Cardiac fibroblast (primary cell): Measurements from ENCODE around the gene MAP7D2.

ENCODE experiments used
- DNase-seq, 2 donors: peaks; one replicate each; pipeline versions ENCODE4 v3.0.0 to v3.0.0-alpha.2; 2010; ENCODE audit warnings: low read depth in 2 of 2
- H3K4me3 ChIP-seq, 2 donors: replicated peaks in 1 of 2; 1 replicate in 1 of 2; 2 replicates in 1 of 2; pipeline ENCODE4 v1.5.1; 2011; ENCODE audit warnings: low read depth in 2 of 2, low read length in 2 of 2, mild to moderate bottlenecking in 2 of 2, moderate library complexity in 1 of 2
- CTCF ChIP-seq: IDR thresholded peaks from one replicate; pipeline ENCODE4 v1.5.1; 2011; ENCODE audit warnings: low read depth, mild to moderate bottlenecking, low read length, inconsistent platforms

MAP7D2 gene

GRCh38 chrX:20089845-20090244 lies 26.9 kb downstream of the MAP7D2 start:
- no peak overlapping the region for H3K4me3 ChIP-seq
- no peak for DNase-seq
- TF ChIP-seq CTCF: no peak

GRCh38 chrX:20080277-20080676 lies 36.4 kb downstream of the MAP7D2 start:
- no peak for TF ChIP-seq CTCF
- H3K4me3 ChIP-seq: no peak overlapping the region
- no peak for DNase-seq

- no peak overlapping the region for H3K4me3 ChIP-seq
- TF ChIP-seq CTCF: no peak
These were observed 45.1 kb downstream of the MAP7D2 start for GRCh38 chrX:20071511-20072079.

GRCh38 chrX:20067709-20068561 lies 48.8 kb downstream of the MAP7D2 start:
- DNase-seq: peak; percentile 81 to 84
- H3K4me3 ChIP-seq: no peak overlapping the region
- TF ChIP-seq CTCF: no peak

More at GRCh38 chrX:20071511-20072079, 45.1 kb downstream of the MAP7D2 start:
- no peak for DNase-seq

- peak; percentile 52 to 71 for DNase-seq
These were observed 49.6 kb downstream of the MAP7D2 start for GRCh38 chrX:20066968-20067708.

More at GRCh38 chrX:20066968-20067708, 49.6 kb downstream of the MAP7D2 start:
- peak; percentile 59 for TF ChIP-seq CTCF
- no peak overlapping the region for H3K4me3 ChIP-seq
